Right cardiac atrium (tissue), 5 donors: ENCODE measurements around the gene PSMC4. TPM values are rescaled to one million over a fixed set of nuclear protein-coding genes. Genes with fewer than 3 reads are reported as not detected.
A peak's percentile ranks its signal among the peaks of the same experiment; 100 is the strongest.

Experiments
- ATAC-seq, 2 donors: fragments of 200-7000 bp; cut with Tn5 transposase; one replicate each; pipeline versions ENCODE4 v1.8.0 to v1.9.1; 2020; ENCODE audit warnings: moderate library complexity in 2 of 2, mild to moderate bottlenecking in 1 of 2
- DNase-seq, 3 donors: peaks; one replicate each; pipeline ENCODE4 v3.0.0-alpha.2; 2020
- H3K27ac ChIP-seq: one replicate; pipeline ENCODE4 v1.5.1; 2013; ENCODE audit warnings: mild to moderate bottlenecking, low read length, control low read depth, moderate library complexity
- H3K27me3 ChIP-seq: one replicate; pipeline ENCODE4 v1.6.1; 2013; ENCODE audit not compliant: control insufficient read depth, insufficient read depth
- H3K4me1 ChIP-seq: one replicate; pipeline ENCODE4 v1.6.1; 2013; ENCODE audit warnings: low read length; ENCODE audit not compliant: control insufficient read depth, insufficient read depth
- H3K4me3 ChIP-seq: one replicate; pipeline ENCODE4 v1.5.1; 2013; ENCODE audit warnings: low read length, control low read depth
- H3K9me3 ChIP-seq: one replicate; pipeline ENCODE4 v1.6.1; 2013; ENCODE audit warnings: low read length; ENCODE audit not compliant: control insufficient read depth
- WGBS: extraction: QIAGEN DNeasy Blood & Tissue Kit; methylation state at CpG from one replicate; pipeline ENCODE4 v1.1.7; 2013; 5-methylcytosine and 5-hydroxymethylcytosine counted together
- intact Hi-C, 4 donors: fragments of 100-400 bp; cut with DNase I; formaldehyde crosslinking; loops; one replicate each; pipeline versions ENCODE4 v1.11.0 to v1.14.0; 2022 to 2023
- polyA plus RNA-seq: library from polyadenylated mRNA; stranded (reverse); fragments of 200-250 nt; gene quantifications from one replicate; pipeline ENCODE4 v1.2.3, GENCODE V29; 2013
- total RNA-seq, 4 donors: library from RNA; stranded (reverse); fragmentation: NEBNext Ultra II Directional; extraction: Animal tissue kit (Norgen Biotek cat#: 25700); gene quantifications; one replicate each; pipeline ENCODE4 v1.2.1, GENCODE V29; 2021
- donor health status: healthy with polysubstance abuse.
- donor health status: DM: no; HTN: yes; CAD: no.
- donor health status: DM: no; HTN: no; CAD: no.
- donor health status: DM: no; HTN: yes; CAD: no; lungs with severe emphysema.
- donor health status: DM: yes; HTN: yes; CAD: no.

The PSMC4 gene
- total and polyA plus RNA-seq, 5 donors, result 66.7 to 82.3 (median 73.1) TPM

DNA sequence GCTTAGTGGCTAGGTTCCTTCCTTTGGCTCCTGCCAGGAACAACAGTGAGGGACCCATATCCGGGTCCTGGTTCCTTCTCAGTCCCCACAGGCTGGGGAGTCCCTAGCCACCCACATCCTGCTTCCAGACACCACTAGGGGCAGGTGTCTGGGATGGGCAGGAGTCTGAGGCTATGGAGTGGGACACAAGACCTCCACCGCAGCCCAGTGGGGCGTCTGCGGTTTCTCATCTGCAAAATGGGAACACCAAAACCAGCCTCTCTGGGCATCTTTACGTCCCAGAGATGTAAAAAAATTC lies 35.7 kb upstream of the PSMC4 start:
- ATAC-seq, result peak in 1 of 2 donors; percentile 11
- no peak overlapping the region for H3K27ac ChIP-seq
- intact Hi-C loops, result no loop called here

DNA sequence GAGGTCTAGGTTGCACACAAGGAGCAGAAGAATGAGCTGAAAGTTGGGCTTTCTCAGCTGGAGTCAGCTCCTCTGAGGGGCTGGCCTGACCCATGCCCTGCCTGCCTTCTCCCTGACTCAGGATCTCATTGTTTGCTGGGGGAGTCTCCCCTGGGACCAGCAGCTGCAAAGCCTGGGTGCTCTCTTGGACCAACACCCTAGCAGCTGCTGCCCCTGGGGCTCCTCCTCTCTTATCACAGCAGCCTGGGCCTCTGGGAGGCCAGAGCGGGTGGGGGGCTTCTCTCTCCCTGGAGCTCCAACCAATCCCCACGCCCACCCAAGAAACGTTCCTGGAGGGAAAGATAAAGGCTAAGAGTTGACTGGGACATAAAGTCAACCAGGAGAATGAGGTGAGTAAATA lies 34.9 kb upstream of the PSMC4 start:
- ATAC-seq, result no peak

More for the DNA sequence above, 35.7 kb upstream of the PSMC4 start:
- H3K4me3 ChIP-seq, result no peak overlapping the region
- DNase-seq, result no peak
- H3K4me1 ChIP-seq, result no peaks in the 10 kb centered on the region
- WGBS, result 83% methylated on average over 5 of the region's 5 CpGs
- no peaks in the 10 kb centered on the region for H3K27me3 ChIP-seq
- no peaks in the 10 kb centered on the region for H3K9me3 ChIP-seq

DNA sequence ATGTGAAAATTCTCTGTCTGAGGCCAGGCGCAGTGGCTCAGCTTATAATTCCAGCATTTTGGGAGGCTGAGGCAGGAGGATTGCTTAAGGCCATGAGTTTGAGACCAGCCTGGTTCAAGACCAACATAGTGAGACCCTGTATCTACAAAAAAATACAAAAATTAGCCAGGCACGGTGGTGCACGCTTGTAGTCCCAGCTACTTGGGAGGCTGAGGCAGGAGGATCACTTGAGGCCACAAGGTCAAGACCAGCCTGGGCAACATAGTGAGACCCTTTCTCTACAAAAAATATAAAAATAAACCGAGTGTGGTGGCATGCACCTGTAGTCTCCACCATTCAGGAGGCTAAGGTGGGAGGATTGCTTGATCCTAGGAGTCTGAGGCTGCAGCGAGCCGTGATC lies 34.3 kb upstream of the PSMC4 start:
- Histone ChIP-seq H3K4me3 (no peak overlapping the region), H3K4me1 (no peaks in the 10 kb centered on the region), H3K27me3 (no peaks in the 10 kb centered on the region), H3K9me3 (no peaks in the 10 kb centered on the region), H3K27ac (no peak overlapping the region)
- intact Hi-C loops, result no loop called here
- WGBS, result 86% methylated on average over 6 of the region's 6 CpGs
- no peak for ATAC-seq
- DNase-seq, result no peak

More for the DNA sequence above, 34.9 kb upstream of the PSMC4 start:
- H3K9me3 ChIP-seq, result no peaks in the 10 kb centered on the region
- 40% methylated on average over 3 of the region's 3 CpGs for WGBS
- H3K27me3 ChIP-seq, result no peaks in the 10 kb centered on the region
- no peak overlapping the region for H3K4me3 ChIP-seq
- no peak overlapping the region for H3K27ac ChIP-seq
- no peak for DNase-seq
- no peaks in the 10 kb centered on the region for H3K4me1 ChIP-seq
- intact Hi-C loops, result no loop called here

DNA sequence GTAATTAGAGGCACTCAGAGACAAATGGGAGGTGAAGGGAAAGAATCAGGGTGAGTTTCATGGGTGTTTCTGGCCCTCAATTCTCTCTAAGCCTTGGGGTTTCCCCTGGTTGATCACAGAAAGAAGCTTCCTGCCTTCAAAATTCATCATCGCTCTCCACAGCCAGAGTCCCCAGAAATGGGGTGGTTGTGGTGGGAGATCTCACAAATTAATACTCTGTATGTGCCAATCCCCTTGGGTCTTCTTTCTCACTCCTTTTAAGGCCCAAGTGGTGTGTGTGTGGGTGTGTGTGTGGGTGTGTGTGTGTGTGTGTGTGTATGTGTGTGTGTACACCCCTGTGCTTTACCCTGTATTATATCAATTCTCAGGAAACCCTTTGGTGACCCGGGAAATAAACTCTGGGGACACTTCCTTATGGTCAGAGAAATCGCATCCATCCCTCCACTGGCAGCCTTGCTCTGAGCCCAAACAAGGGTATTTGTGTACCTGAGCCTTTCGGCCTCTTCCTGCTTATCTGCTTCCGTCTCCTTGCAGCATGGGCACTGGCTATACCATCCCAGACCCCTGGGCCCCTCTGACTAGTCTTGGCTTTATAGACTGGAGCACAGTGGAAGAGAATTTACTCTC lies 33.8 kb upstream of the PSMC4 start:
- Histone ChIP-seq H3K4me3 (no peak overlapping the region), H3K9me3 (no peaks in the 10 kb centered on the region), H3K4me1 (no peaks in the 10 kb centered on the region), H3K27ac (no peak overlapping the region), H3K27me3 (no peaks in the 10 kb centered on the region)
- no peak for ATAC-seq
- WGBS, result 73% methylated on average over 5 of the region's 5 CpGs
- intact Hi-C loops, result no loop called here
- DNase-seq, result no peak

DNA sequence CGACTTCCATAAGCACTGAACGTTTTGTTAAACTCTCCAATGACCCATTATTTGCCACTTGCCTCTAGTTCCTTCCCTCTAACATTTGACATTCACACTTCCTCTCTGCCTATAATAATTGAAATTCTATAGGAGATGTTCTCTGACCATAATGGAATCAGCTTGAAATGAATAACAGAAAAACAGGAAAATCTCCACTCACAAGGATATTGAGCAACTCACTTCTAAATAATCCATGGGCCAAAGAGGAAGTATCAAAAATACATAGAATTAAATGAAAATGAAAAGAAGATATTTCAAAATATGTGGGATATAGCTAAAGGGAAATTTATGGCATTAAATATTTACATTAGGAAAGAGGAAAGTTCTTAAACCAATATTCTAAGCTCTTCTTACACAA lies 33.2 kb upstream of the PSMC4 start:
- 43% methylated on average over 2 of the region's 2 CpGs for WGBS
- H3K27ac ChIP-seq, result no peak overlapping the region
- no peaks in the 10 kb centered on the region for H3K9me3 ChIP-seq
- intact Hi-C loops, result no loop called here
- no peak for ATAC-seq
- no peak overlapping the region for H3K4me3 ChIP-seq
- no peaks in the 10 kb centered on the region for H3K27me3 ChIP-seq
- DNase-seq, result no peak
- H3K4me1 ChIP-seq, result no peaks in the 10 kb centered on the region

DNA sequence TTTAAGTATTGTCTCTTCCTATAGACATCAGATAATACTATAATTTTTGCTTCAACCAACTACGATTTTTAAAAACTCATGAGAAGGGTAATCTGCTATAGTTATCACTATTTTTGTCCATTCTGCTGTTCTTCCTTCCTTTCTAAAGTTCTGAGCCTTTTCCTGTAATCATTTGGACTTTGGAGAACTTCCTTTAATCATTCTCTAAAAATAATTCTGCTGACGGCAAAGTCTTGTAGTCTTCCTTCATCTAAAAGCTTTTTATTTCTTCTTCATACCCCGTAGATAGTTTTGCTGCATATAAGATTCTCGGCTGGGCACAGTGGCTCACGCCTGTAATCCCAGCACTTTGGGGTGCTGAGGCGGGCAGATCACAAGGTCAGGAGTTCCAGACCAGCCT lies 31.4 kb upstream of the PSMC4 start:
- no peak for DNase-seq
- intact Hi-C loops, result no loop called here
- H3K4me1 ChIP-seq, result no peaks in the 10 kb centered on the region
- H3K27me3 ChIP-seq, result no peaks in the 10 kb centered on the region
- ATAC-seq, result no peak
- no peaks in the 10 kb centered on the region for H3K9me3 ChIP-seq
- WGBS, result 66% methylated on average over 6 of the region's 6 CpGs
- no peak overlapping the region for H3K27ac ChIP-seq
- H3K4me3 ChIP-seq, result no peak overlapping the region

DNA sequence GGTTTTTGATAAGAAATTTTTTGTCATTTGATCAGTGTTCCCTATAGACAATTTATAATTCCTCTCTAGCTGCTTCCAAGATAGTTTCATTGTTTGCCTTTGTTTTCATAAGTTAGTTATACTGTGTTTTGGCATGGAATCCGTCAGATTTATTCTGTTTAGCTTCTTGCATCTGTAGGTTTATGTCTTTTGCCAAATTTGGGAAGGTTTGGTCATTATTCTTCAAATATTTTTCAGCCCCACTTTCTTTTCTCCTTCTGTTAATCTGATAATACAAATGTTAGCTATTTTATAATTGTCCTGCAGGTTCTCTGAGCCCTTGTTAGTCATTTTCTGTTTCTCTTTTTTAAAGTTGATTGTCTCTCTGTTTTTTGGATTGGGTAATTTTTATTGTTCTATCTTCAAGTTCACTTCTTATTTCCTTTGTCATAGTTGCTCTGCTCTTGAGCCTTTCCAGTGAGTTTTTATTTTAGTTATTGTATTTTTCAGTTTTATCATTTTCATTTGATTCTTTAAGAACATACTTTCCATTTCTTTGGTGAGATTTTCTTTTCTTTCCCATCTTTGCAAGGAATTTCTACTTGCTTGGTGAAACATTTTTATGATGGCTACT lies 30.6 kb upstream of the PSMC4 start:
- H3K4me3 ChIP-seq, result no peak overlapping the region
- no peak for DNase-seq
- 50% methylated on average over 1 of the region's 1 CpG for WGBS
- no peaks in the 10 kb centered on the region for H3K27me3 ChIP-seq
- no peak for ATAC-seq
- no peak overlapping the region for H3K27ac ChIP-seq
- no peaks in the 10 kb centered on the region for H3K4me1 ChIP-seq
- intact Hi-C loops, result no loop called here
- H3K9me3 ChIP-seq, result no peaks in the 10 kb centered on the region

DNA sequence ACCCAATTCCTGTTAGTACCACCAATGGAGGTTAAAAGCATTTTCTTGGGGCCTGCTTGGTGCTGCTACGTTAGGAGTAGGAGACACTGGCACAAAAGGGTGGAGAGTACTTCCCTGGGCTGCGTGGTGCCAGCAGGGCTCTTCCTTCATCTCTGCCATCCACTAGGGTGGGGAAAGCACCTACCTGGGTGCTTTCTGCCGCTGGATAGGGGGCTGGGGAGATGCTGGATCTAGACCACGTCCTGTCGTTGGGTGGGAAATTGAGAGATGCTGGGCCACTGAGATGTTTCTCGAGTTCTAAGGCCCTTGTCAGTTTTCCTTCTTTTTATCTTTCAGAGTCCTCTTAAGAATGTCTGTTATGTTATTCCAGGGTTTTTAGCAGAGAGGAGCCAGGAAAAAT lies 29.8 kb upstream of the PSMC4 start:
- intact Hi-C loops, result no loop called here
- DNase-seq, result no peak
- 55% methylated on average over 6 of the region's 6 CpGs for WGBS

DNA sequence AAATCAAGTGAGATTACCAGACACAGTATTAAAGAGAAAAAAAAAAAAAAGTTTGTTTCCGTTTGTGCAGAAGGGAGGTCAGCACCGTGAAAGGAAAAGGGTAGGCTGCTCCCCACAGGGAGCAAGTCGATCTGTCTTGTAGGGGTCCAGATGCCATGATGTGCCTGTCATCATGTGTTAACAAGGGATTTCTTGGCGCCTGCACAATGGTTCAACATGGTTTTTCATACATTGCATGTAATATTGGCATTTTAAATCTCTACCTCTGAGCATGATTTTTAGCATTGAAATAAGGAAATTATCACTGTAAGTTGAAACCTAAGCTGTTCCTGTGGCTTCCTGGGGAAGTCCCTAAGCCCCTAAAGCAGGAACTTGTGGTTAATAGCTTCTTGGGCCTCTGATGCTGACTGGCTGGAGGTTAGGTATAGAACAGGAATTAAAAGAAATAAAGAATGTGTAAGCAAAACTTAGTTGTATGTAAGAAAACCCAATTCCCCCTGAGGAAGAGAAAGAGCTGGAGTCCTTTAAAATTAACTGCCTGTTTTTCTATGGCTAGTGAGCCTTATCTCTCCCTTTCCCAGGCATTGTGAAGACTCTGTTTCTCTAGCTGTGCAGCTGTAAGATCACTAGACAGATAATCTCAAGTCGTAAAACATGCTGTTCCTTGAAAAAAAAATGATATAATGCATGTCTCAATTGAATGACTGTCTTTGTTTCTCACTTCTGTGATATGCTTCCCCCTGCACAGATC lies 29.2 kb upstream of the PSMC4 start:
- no peaks in the 10 kb centered on the region for H3K27me3 ChIP-seq
- H3K4me3 ChIP-seq, result no peak overlapping the region
- intact Hi-C loops, result no loop called here
- H3K27ac ChIP-seq, result no peak overlapping the region
- DNase-seq, result no peak
- WGBS, result 22% methylated on average over 5 of the region's 5 CpGs
- H3K4me1 ChIP-seq, result no peaks in the 10 kb centered on the region
- no peaks in the 10 kb centered on the region for H3K9me3 ChIP-seq
- peak in 1 of 2 donors; percentile 56 for ATAC-seq

More for the DNA sequence above, 29.8 kb upstream of the PSMC4 start:
- H3K27me3 ChIP-seq, result no peaks in the 10 kb centered on the region
- H3K4me3 ChIP-seq, result no peak overlapping the region
- H3K27ac ChIP-seq, result no peak overlapping the region
- no peaks in the 10 kb centered on the region for H3K4me1 ChIP-seq
- ATAC-seq, result no peak
- H3K9me3 ChIP-seq, result no peaks in the 10 kb centered on the region

DNA sequence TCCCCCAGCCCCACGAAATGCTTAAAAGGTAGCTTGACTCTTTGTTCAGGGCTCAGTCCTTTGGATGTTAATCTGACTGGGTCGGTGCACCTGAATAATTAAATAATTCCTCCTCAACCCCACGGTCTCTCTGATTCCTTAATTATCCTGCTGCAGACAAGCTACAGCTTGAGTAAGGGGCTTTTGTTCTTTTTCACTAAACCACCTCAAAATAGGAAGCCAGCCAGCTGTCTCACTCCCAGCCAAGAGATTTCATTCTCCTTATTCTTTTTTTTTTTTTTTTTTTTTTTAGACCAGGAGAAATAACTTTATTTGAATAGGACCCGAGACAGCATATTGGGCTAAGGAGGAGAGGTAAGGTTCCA lies 28.6 kb upstream of the PSMC4 start:
- Histone ChIP-seq H3K27me3 (no peaks in the 10 kb centered on the region), H3K27ac (no peak overlapping the region), H3K4me3 (no peak overlapping the region), H3K9me3 (no peaks in the 10 kb centered on the region), H3K4me1 (no peaks in the 10 kb centered on the region)
- intact Hi-C loops, result no loop called here
- 41% methylated on average over 4 of the region's 4 CpGs for WGBS
- ATAC-seq, result no peak
- no peak for DNase-seq

DNA sequence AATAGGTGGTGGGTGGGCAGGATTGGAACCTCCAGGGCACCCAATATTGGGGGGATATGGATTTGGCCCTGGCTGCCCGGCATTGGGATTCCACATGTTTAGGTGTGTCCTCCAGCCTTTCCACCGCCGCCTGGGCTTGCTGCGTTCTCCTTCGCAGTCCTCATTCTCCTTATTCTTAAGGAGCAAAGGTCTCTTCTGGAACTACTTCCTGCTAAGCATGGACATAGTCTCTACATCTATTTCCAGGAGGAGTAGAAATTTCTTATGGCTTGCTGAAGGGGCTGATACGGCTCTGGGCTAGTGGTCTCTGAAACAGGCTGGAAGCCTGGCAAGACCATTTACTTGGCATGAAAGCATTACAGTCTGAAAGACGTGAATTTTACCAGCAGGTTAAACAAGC lies 27.4 kb upstream of the PSMC4 start:
- DNase-seq (no peak), ATAC-seq (no peak)
- H3K4me1 ChIP-seq, result no peaks in the 10 kb centered on the region
- no peaks in the 10 kb centered on the region for H3K9me3 ChIP-seq
- WGBS, result 91% methylated on average over 7 of the region's 7 CpGs
- no peaks in the 10 kb centered on the region for H3K27me3 ChIP-seq
- intact Hi-C loops, result no loop called here
- H3K27ac ChIP-seq, result no peak overlapping the region
- no peak overlapping the region for H3K4me3 ChIP-seq
